Measurements from ENCODE around the gene HOXB13.

GRCh38 chr17:48761114-48761513 is 32.6 kb upstream of the HOXB13 start:
- TF ChIP-seq EP300 (IDR thresholded peaks at IDR 0.05): no peak
- TF ChIP-seq CTCF (IDR thresholded peaks at IDR 0.05): no peak

Data from stomach (tissue), 4 donors.